GM19193 (cell line): Measurements from ENCODE around the gene ELMO1.

Experiments used
- POLR2A ChIP-seq: IDR thresholded peaks from 4 replicates; pipeline ENCODE4 v1.6.1; 2011; ENCODE audit not compliant: insufficient read depth, insufficient read length; ENCODE audit errors: extremely low read depth

ELMO1 gene

DNA sequence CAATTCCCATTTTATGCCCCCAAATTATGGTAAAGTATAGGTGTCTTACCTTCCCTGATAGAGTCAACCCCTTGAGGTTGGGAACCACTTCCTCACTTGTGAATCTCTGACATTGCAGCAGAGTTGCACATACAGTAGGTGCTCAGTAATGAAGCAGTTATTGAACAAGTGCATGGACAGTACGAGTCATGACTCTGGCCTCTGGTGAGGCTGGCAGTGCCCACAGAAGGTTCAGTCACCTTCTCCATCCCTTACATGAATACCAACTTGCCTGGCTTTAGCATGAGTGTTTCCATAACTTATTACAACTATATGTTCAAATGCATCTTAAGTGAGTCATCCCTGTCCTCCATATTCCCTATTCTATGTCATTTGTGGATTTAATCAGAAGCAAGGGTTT lies 340.0 kb downstream of the ELMO1 start:
- TF ChIP-seq POLR2A = no peak

DNA sequence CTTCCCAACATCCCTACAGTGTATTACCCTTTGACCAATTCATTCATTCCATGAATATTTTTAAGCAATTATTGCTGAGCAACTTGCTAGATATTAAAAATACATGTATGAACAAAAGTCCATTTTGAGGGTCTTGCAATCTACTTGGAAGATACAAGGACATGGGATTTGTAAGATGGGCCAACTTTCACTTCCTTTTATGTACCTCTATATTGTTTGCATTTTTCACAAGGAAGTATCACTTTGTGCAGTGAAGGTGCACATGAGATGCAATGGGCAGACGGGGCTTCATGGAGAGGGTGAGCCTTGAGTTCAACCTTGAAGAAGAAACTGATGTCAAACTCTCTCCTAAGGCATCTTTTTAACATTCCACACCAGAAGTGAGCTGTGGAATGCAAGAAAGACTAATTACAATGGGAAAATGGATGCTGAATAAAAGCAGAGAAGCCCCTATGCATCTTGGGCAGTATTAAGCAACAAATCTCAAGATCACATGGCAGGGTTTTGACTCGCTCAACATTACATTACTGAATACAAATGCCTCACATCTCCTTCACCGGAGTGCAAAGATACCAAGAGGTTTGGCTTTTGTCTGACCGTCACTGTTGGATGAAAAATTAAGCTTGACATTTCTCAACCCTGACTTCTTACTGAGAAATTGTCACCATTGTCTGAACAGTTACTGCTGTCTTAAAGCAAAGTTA lies 341.5 kb downstream of the ELMO1 start:
- TF ChIP-seq POLR2A = no peak

DNA sequence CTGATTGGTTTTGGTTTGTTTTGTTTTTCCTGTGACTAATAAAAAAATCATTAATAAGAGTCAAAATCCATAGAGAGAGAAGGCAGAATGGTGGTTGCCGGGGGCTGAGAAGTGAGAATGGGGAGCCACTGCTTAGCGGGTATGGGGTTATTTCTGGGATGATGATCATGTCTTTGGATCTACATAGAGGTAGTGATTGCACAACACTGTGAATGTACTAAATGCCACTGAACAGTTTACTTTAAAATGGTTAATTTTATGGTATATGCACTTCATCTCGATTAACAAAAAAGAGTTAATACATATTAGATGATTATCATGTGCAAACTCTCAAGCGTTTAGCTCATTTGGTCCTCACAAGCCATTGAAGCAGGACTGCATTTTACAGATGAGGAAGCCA lies 342.9 kb downstream of the ELMO1 start:
- no peak for TF ChIP-seq POLR2A

DNA sequence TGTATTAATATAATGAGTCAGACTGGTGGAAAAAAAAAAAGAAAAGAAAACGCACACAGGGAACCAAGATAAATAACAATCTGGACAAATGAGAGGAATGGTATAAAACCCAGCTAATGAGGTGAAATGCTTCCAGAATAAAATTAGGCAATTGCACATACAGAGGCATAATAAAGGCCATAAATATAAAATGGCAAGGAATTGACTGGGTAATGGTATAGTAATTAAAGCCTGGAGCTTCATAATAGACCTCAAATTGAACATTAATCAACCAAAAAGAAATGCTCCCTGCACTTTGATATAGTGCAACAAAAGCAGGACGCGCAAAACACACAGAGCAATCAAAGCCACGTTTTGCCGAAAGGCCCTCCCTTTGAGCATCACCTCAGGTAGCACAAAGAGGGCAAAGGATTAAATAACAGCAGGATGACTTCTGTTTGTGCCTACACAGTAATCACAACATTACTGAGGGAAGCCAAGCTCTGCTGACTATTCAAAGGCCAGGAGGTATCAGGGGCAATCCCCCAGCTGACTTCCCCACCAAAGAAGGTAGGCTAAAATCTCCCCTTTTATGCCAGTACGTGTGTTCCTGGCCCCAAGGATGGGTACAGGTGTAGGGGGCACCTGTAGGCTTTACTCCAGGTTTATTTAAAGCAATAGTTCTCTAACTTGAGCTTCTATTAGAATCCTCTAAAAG lies 343.7 kb downstream of the ELMO1 start:
- TF ChIP-seq POLR2A = no peak

DNA sequence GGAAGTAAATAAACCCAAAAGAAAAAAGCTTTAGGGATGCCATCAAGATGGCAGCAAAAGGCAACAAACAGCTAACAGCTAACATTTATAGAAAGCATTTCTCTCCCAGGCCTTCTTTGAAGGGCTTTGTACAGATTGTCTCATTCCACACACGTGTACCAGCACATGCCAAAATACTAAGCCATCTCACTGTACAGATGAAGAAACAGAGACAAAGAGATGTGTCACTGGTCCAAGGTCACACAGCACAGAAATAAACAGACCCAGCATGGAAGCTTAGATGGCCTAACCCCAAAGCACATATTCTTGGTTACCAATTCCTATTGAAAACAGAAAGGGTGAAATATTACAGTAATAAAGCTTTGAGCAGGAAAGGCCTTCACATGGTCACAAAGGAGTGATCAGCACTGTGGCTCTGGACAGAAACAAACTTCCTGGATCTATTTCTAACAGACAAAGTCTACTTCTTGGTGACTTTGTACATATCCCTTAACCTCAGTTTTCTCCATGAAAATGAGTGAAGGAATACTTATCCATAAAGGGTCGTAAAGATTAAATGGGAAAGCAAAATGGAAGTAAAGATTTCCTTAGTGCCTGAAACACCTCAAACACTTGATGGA lies 346.0 kb downstream of the ELMO1 start:
- no peak for TF ChIP-seq POLR2A

DNA sequence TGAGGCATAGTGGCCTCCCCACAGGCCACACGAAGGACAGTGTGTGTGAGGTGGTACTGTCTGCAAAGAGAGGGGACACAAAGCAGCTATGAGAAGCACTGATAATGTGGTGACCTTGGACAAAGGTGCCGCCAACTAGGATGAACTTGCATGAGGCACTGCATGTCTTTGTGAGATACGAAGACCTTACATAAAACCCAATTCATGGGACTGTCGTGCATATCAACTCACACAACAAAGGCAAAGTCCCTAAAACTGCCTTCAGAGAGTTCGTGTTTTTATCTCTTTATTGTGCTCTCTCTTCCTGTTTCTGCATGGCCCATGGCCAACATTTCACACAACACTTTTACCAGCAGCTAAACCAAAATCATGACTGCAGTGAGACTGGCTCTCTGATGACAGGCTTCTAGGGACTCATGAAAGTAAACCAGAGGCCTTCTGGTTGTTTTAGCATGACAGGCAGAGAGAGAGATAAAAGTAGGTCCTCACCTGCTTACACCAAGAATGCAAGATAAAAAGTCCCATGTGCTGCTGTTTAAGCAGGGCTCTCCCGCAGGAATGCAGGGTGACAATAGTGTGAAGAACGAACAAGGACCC lies 347.8 kb downstream of the ELMO1 start:
- TF ChIP-seq POLR2A = no peak

DNA sequence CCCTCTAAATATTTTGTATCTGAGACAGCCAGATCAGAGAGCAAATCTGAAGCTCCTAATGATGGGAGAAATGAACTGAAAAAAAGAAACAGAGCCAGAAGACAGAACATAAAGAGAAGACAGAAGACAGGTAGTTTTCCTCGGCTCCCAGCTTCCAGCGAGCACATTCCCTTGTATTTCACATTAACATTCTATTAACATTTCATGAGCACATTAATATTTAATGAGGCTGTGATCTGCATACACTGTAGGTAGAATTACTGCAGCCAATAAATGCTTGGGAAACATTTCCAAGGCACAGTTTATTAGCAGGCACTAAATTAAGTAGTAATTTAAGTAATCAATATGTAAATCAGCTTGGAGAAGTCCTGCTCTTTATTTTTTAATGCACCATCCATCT lies 349.9 kb downstream of the ELMO1 start:
- TF ChIP-seq POLR2A = no peak

DNA sequence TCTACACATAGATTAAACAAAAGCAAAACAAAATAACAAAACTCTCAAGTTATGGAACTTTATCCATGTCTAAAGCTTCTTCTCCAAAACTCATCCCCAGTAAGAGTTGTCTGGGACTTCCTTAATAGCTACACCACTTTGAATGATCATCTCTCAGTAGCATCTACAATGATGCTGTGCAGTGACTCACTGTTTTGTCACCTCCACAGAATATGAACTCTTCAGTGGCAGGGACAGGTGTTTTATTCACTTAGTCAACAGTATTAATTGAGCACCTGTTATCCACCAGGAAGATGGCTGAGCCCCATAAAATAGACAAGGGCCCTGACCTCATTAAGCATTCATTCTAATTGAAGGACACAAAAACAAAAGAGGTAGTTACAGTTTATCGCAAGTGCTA lies 350.7 kb downstream of the ELMO1 start:
- TF ChIP-seq POLR2A = no peak

DNA sequence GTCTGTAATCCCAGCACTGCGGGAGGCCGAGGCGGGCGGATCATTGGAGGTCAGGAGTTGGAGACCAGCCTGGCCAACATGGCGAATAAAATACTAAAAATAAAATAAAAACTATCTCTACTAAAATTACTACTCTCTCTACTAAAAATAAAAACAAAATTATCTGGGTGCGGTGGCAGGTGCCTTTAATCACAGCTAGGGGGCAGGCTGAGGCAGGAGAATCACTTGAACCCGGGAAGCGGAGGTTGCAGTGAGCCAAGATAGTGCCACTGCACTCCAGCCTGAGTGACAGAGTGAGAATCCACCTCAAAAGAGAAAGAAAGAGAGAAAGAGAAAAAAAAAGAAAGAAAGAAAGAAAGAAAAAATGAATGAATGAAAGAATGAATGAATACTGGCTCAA lies 351.4 kb downstream of the ELMO1 start:
- TF ChIP-seq POLR2A = no peak

DNA sequence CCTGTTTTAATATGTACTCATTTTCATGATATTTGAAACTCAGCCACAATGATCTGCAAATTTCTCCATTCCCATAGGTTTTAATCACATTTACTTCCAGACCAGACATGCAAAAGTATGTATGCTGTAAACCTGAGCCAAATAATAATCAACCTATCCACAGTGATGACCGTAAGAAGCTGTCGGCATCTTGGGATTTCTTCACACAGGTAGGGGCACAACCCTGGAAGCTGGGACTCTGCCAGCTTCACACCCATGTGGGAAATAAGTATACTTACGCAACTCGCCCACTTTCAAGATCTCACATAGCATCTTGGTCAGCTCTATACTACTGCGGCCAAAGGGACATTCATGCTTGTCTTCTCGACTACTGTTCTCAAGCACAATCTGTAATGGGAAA lies 352.3 kb downstream of the ELMO1 start:
- no peak for TF ChIP-seq POLR2A

DNA sequence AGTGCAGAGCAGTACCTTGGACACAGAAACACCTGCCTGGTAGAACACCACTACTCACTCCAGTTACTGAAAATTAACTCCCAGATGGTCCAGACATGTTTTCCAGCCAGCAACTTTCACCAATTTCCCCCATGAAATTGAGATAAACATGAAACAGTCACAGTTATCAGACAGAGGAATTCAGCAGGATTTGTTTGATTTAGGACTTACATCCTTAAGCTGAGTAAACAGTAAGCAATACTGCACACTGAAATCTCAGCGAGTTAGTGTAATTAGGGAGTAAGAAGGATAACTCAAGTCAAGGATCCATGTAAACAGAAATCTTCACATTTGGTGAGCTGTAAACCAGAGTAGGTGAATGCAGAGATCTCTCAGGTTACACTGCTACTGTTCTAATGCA lies 353.5 kb downstream of the ELMO1 start:
- TF ChIP-seq POLR2A = no peak

DNA sequence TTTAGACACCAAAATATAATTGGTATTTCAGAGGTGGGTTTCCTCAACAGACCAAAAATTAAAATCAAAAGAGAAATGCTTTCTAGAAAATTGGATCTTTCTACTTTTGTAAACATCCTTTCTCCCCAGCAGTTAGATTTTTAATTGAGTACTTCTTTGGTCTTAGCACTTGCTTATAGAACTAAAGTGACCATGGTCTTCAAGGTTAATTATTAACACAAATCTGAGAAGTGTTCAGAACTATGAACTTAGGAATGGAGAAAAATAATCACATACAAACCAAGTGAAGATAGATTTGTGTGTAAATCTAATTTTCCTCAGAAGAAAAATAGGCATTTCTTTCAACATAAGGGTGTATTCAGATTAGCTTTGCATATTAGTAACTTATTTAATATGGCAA lies 355.4 kb downstream of the ELMO1 start:
- TF ChIP-seq POLR2A = no peak

DNA sequence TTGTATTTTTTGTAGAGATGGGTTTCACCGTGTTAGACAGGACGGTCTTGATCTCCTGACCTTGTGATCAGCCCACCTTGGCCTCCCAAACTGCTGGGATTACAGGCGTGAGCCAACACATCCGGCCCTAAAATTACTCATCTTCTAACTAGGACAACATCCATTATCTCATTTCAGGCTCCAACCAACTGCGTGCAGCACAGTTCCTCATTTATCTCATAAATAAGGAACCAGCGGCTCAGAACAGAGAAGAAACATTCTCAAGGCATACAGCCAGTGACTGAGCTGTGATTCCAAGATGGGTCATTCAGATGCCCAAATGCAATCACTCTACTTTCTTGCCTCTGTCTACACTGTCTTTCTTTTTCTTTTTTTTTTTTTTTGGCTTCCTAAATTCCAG lies 356.1 kb downstream of the ELMO1 start:
- no peak for TF ChIP-seq POLR2A

DNA sequence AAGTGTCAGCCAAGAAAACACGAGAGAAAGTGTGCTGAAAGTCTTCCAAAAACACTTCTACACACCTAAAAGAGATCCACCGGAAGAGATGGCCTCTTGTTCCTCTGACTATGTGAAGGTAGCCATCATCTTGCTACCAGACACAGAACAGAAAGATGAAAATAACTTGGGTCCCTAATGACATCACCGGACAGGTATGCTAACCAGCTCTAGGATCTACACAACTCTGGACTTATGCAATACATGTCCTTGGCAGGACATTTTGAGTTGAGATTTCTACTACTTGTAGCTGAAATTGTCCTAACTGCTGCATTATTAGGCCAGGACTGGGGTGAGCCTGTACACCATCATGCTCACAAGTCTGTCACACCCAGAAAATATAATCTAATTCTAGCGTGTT lies 358.7 kb downstream of the ELMO1 start:
- no peak for TF ChIP-seq POLR2A

DNA sequence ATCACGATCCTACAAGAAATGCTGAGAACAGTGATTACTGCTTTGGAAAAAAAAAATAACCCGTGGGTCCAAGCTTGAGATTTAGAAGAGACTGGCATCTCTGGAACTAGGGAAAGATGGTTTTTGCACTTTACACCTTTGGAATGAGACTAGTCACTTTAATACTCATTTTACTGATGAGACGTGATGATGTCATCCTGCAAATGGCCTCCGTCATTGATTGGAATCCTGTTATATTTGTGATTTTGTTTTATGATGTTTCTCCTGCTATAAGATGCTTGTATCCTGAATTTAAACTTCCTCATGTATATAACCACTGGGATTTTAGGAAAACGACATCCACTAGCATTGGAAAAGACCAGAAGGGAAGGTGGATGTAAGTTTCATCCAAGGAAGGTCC lies 363.1 kb downstream of the ELMO1 start:
- no peak for TF ChIP-seq POLR2A

DNA sequence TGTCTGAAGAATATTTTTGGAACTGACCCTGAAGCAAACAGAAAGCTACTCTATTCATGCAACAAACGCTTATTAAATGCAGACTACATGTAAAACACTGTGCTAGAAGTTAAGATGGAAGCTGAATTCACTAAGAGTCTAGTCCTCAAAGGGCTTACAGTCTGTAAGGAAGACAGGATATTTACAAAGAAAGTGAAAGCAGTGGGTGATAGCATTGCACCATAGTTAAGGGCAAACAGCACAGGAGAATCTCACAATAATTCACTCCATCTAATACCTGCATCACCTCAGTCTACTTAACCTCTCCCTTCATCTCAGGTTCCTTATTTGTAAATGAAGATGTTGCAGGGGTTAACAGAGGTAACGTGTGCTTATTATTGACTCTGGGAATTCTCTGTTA lies 364.4 kb downstream of the ELMO1 start:
- TF ChIP-seq POLR2A = no peak
